ENCODE results near the gene PITPNM2.
A peak's percentile ranks its signal among the peaks of the same experiment; 100 is the strongest.

PITPNM2 gene

DNA sequence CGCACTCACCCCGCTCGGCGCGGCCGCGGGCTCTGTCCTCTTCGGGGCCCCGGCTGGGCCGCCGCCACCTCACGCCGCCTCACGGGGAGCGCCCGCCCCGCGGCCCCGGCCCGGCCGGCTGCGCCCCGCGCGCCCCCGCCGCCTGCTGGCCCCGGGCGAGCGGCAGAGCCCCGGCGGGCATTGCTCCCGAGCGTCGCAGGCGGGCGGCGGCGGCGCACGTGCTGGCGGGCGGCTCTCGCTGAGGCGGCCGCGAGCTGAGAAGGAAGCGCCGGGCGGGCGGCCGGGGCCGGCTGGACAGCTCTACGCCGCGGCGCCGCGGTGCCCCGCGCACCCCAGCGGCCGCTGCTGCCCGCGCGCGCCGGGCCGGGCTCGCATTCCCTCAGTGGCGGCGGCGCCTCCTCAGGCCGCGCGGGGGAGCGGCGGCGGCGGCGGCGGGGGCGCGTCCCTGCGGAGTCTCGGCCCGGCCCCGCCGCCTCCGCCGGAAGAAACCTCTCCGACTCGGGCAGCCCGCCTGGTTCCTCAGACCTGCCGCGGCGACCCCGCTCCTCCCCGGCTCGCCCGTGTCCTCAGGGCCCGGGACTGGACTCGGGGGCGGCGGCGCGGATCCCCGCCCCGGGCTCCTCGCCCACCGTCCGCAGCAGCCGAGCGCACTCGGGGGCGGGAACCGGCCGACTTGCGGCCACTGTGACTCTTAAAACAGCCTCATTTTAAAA is at the start of gene PITPNM2:
TSS of gene PITPNM2 (minus strand) at position 347 of the 713 bp plus-strand sequence. CDS start 116,500 bp downstream, outside the sequence.
- peak; percentile 80 for DNase-seq

GRCh38 chr12:123200414-123200813 is 49.5 kb upstream of the PITPNM2 start:
- DNase-seq = no peak

GRCh38 chr12:123199936-123200335 is 49.0 kb upstream of the PITPNM2 start:
- no peak for DNase-seq

DNA sequence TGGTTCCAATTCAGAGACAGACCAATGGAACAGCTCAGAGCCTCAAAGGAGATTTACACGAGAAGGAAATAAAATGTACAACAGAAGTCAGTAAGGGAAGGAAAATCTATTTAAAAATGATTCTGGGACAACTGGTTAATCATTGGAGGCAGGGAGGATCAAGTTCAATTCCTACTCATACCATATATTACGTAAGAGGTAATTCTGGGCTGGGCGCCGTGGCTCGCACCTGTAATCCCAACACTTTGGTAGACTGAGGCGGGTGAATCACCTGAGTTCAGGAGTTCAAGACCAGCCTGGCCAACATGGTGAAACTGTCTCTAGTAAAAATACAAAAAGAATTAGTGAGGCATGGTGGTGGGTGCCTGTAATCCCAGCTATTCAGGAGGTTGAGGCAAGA is 36.7 kb upstream of the PITPNM2 start:
- no peak for DNase-seq

- no peak for DNase-seq
Observed at GRCh38 chr12:123180171-123180570, 29.3 kb upstream of the PITPNM2 start.

DNA sequence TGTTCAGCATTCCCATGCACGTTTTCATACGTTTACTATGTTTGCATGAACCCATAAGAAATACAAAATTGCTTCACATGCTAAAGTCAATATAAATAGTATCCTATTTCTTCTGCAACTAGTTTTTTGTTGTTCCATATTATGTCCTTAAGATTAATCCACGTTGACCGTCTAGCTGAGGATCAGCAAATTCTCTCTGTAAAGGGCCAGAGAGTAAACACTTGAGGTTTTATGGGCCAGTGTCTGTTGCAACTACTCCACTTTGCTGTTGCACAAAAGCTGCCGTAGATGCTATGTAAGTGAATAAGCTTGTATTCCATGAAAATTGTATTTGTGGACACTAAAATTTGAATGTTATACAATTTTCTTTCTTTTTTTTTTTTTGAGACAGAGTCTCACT is 21.1 kb upstream of the PITPNM2 start:
- no peak for DNase-seq

GRCh38 chr12:123167329-123167728 is 16.4 kb upstream of the PITPNM2 start:
- no peak for DNase-seq

DNA sequence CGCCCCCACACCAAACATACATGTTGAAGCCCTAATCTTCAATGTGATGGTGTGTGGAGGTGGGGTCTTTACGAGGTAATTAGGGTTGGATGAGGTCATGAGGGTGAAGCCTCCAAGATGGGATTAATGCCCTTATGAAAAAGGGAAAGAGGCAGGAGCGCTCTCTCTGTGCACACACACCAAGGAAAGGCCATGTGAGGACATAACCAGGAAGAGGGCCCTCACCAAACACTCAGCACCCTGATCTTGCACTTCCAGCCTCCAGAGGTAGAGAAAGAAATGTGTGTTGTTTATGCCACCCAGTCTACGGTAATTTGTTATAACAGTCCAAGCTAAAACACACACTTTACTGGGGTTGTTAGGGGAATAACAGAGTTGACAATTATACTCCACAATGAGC is 14.6 kb upstream of the PITPNM2 start:
- no peak for DNase-seq

GRCh38 chr12:123164710-123165261 is 13.9 kb upstream of the PITPNM2 start:
- DNase-seq = no peak

GRCh38 chr12:123164222-123164621 is 13.3 kb upstream of the PITPNM2 start:
- DNase-seq = no peak

DNA sequence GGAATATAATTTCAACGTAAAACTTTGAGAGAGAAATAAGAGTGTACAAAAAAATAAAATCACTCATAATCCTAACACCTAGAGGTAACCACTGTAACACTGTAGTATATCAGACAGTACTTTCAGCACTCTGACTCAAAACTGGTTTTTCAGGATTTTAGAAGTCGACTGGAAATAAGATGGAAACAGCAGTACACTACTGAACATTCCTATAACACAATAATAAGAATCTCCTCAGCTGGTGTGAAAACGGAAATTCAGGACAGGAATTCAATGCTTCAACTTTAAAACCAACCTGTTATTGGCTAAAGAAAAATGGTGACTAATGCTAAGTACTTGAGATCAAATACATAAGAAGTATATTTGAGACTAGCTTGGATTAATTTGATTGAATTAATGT is 12.3 kb upstream of the PITPNM2 start:
- DNase-seq = no peak

- DNase-seq = no peak
Observed at GRCh38 chr12:123160801-123161487, 10.1 kb upstream of the PITPNM2 start.

DNA sequence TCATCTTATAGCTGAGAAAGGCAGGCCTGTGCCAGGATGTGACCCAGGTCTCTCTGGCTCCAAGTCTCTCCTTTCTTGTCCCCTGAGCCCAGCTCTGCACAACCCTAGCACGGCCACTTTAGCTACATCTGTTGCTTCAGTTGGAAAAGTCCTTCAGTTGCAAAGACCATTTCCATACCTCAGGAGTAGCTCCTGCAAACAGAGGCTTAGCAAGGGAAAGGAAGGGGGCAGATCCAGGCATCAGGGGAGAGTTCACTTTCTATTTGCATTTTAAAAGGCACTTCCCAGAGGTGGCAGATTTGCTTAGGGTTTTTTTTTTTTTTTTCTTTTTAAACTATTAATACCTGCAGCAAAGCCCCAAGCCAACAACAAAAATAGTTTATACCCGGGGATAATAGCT is 3.0 kb upstream of the PITPNM2 start:
- no peak for DNase-seq

DNA sequence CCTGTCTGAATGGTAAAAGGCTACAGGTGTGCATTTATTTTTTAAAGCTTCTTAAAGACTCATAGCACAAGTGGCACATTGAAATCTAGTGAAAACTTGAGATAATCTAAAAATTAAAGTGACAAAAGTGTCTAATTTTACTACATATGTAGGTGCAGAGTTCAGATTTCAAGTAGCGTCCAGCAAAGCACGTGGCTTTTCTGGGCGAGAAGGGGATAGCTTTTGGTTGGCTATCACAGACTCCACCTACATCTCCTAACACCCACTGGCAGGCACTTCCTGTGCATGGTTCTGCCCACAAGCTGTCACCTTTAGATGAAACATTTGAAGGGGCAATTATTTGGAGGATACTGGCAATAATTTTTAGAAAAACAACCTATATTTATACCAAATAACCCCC is 1.9 kb upstream of the PITPNM2 start:
- no peak for DNase-seq

DNA sequence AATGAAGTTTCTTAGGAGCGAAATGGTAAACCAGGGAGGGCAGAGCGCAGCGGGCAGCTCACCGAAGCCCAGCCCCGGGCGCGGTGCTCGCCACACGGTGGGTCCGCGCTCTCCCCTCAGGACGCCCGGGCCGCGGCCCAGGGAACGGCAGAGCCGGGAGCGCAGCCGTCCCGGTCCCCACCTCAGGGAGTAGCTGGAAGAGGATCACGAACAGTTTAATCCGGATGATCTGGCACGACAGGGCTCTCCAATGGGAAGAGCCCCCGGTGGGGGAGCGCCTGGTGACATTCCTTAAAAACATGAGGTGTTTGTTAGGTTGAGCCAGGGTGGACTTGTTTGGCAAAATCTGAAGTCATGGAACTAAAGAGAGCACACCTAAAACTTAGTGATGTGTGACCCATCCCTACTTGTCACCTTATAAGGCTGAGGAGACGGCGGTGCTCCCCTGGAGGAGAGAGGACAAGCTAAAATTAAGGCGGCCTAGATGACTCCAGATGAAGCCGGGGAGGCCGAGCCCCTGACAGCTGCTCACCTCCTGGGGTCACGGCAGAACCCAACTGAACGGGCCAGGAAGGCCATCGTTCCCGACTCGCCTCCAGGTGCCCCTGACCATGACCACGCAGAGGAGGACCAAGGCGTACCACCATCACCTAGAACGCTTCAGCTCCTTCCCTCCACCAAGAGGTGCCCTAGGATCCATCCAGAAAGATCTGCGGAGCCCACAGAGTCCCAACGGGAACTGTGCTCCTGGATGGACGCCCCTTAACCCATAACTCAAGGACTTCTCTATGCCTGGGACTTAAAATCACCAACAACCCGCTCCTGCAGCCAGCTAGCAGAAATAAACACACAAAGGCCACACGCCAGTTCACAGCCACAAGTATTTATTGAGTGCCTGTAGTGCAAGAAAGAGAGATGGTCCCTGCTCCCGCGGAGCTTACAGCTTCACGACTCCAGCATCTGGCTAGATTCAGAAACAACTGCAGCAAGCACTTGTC is 866 bp upstream of the PITPNM2 start:
- DNase-seq = no peak

- DNase-seq = peak; percentile 44
Observed at GRCh38 chr12:123150275-123150743, 581 bp downstream of the PITPNM2 start.

DNA sequence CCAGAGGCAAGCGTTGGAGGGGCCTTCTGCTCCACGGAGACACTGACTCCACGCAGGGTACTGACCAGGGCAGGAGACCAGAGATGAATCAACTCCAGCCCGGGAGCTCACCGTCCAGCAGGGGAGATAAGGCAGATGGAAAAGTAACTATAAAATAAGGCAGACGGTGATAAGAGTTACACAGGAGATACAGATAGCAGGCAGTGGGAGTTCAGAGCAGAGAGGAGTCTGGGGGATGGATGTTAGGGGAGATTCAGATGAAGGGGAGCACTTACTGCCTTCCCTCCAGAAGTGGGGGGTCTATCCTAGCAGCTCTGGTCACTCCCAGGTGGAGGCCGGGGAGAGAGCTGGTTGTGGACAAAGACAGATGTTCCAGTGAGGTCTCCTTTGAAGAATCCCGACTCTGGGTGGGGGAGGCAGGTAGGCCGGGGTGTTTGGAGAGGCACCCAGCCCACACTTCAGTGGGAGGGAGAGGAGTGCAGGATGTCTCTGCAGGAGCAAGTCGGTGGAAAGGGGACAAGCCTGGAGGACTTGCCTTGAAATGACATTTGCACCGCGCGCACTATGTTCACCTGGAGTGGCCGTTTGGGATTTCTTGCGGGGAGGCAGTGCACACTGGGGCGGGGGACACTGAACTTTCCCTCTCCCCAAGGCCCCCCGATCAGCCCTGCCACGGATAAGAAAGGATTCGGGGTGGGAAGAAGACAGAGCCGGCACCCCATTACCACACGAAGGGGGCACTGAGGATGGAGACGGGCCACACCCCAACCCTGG is 1.2 kb downstream of the PITPNM2 start:
- peak; percentile 8 for DNase-seq

GRCh38 chr12:123149088-123149487 is 1.8 kb downstream of the PITPNM2 start:
- DNase-seq = no peak

DNA sequence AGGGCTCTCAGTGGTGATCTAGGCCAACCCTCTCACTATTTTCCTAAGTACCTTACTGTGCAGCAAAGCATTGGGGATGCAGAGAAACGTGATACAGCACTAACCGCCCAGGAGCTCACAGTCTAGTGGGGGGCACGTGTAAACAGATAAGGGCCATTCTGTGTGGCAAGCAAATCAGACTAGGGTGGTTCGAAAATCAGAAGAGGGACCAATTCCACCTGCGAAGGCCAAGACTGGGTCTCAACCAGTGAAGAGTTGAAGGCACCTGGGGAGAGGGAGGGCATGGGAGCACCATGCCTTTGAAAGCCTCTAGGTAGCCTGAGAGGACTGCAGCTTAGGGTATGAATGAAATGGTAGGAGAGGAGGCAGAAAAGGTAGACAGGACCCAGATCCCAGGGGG is 2.2 kb downstream of the PITPNM2 start:
- no peak for DNase-seq

DNA sequence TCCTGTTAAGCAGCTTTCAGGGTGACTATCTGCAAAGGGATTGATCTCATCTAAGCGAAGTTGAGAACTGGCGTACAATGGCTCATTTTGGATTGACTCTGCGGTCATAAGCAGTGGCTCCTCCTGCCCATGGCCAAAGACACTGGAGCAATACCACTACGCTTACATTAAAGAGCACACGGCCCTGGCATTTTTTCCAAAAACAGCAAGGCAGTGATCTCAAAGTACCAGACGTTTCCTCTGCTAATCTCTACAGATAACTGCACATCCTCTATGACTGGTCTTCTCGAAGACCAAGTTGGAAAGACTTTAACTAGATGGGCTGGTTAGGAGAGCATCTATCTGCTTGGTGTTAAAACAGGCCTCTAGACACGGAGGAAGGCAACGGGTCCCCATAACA is 2.7 kb downstream of the PITPNM2 start:
- no peak for DNase-seq

GRCh38 chr12:123145211-123145610 is 5.7 kb downstream of the PITPNM2 start:
- DNase-seq = no peak

Measured in RPMI8226 (cell line).